Dendritic cell treated with granulocyte-macrophage colony-stimulating factor and Interleukin-4, amounts not matched to agents 40 ng/mL and 50 ng/mL, for 4 days (primary cell): Measurements from ENCODE around the gene KRTAP10-8.

ENCODE experiments used
- H3K27ac Mint-ChIP-seq: one replicate; pipeline ENCODE4 v1.8.0; 2022; ENCODE audit warnings: mild to moderate bottlenecking, mixed read lengths
- H3K27me3 Mint-ChIP-seq: one replicate; pipeline ENCODE4 v1.8.0; 2022; ENCODE audit warnings: mild to moderate bottlenecking, mixed read lengths
- H3K36me3 Mint-ChIP-seq: one replicate; pipeline ENCODE4 v1.8.0; 2022; ENCODE audit warnings: low read depth, mixed read lengths
- H3K4me1 Mint-ChIP-seq: one replicate; pipeline ENCODE4 v1.8.0; 2022; ENCODE audit warnings: low read depth, mixed read lengths
- H3K4me3 Mint-ChIP-seq: one replicate; pipeline ENCODE4 v1.8.0; 2022; ENCODE audit warnings: mild to moderate bottlenecking, moderate library complexity, mixed read lengths
- H3K9me3 Mint-ChIP-seq: one replicate; pipeline ENCODE4 v1.8.0; 2022; ENCODE audit warnings: mixed read lengths
- intact Hi-C: fragments of 100-400 bp; cut with micrococcal nuclease; formaldehyde crosslinking; loops from one replicate; pipeline ENCODE4 v1.15.0; 2022

The KRTAP10-8 gene

GRCh38 chr21:44613386-44614155 lies 1.7 kb downstream of the KRTAP10-8 start:
- no peaks in the 10 kb centered on the region for H3K36me3 Mint-ChIP-seq
- intact Hi-C loops: no loop called here
- H3K4me1 Mint-ChIP-seq: peaks cover 6% of the 10 kb centered on the region

GRCh38 chr21:44614161-44614631 lies 2.3 kb downstream of the KRTAP10-8 start:
- Mint-ChIP-seq H3K27ac (no peak overlapping the region), H3K27me3 (peaks cover 1% of the 10 kb centered on the region), H3K4me1 (peaks cover 10% of the 10 kb centered on the region), H3K4me3 (no peak overlapping the region), H3K9me3 (peaks cover 33% of the 10 kb centered on the region), H3K36me3 (no peaks in the 10 kb centered on the region)
- intact Hi-C loops: no loop called here

More at GRCh38 chr21:44613386-44614155, 1.7 kb downstream of the KRTAP10-8 start:
- Mint-ChIP-seq H3K27ac (no peak overlapping the region), H3K9me3 (peaks cover 36% of the 10 kb centered on the region), H3K4me3 (no peak overlapping the region), H3K27me3 (peaks cover 1% of the 10 kb centered on the region)

- H3K4me1 Mint-ChIP-seq: peaks cover 10% of the 10 kb centered on the region
- no peaks in the 10 kb centered on the region for H3K36me3 Mint-ChIP-seq
Observed at GRCh38 chr21:44614961-44615391, 3.1 kb downstream of the KRTAP10-8 start.

GRCh38 chr21:44615466-44615865 lies 3.6 kb downstream of the KRTAP10-8 start:
- intact Hi-C loops: no loop called here
- Mint-ChIP-seq H3K36me3 (no peaks in the 10 kb centered on the region), H3K27me3 (peaks cover 4% of the 10 kb centered on the region), H3K4me3 (no peak overlapping the region), H3K27ac (no peak overlapping the region), H3K9me3 (peaks cover 33% of the 10 kb centered on the region), H3K4me1 (peaks cover 10% of the 10 kb centered on the region)

More at GRCh38 chr21:44614961-44615391, 3.1 kb downstream of the KRTAP10-8 start:
- peaks cover 4% of the 10 kb centered on the region for H3K27me3 Mint-ChIP-seq
- H3K9me3 Mint-ChIP-seq: peaks cover 33% of the 10 kb centered on the region
- no peak overlapping the region for H3K27ac Mint-ChIP-seq
- no peak overlapping the region for H3K4me3 Mint-ChIP-seq
- intact Hi-C loops: no loop called here

GRCh38 chr21:44615911-44616590 lies 4.2 kb downstream of the KRTAP10-8 start:
- H3K27ac Mint-ChIP-seq: no peak overlapping the region
- H3K9me3 Mint-ChIP-seq: peaks cover 33% of the 10 kb centered on the region
- H3K27me3 Mint-ChIP-seq: peaks cover 4% of the 10 kb centered on the region
- peaks cover 10% of the 10 kb centered on the region for H3K4me1 Mint-ChIP-seq
- intact Hi-C loops: no loop called here
- H3K36me3 Mint-ChIP-seq: no peaks in the 10 kb centered on the region
- H3K4me3 Mint-ChIP-seq: no peak overlapping the region

GRCh38 chr21:44616591-44616926 lies 4.7 kb downstream of the KRTAP10-8 start:
- Mint-ChIP-seq H3K27ac (no peak overlapping the region), H3K9me3 (peaks cover 30% of the 10 kb centered on the region), H3K4me3 (no peak overlapping the region), H3K27me3 (peaks cover 4% of the 10 kb centered on the region), H3K4me1 (peaks cover 10% of the 10 kb centered on the region), H3K36me3 (no peaks in the 10 kb centered on the region)
- intact Hi-C loops: no loop called here

- Mint-ChIP-seq H3K9me3 (peaks cover 30% of the 10 kb centered on the region), H3K4me1 (peaks cover 10% of the 10 kb centered on the region), H3K36me3 (no peaks in the 10 kb centered on the region), H3K27me3 (peaks cover 4% of the 10 kb centered on the region), H3K27ac (no peak overlapping the region), H3K4me3 (no peak overlapping the region)
- intact Hi-C loops: no loop called here
Observed at GRCh38 chr21:44617071-44617501, 5.2 kb downstream of the KRTAP10-8 start.

GRCh38 chr21:44618504-44618903 lies 6.6 kb downstream of the KRTAP10-8 start:
- H3K27ac Mint-ChIP-seq: no peak overlapping the region
- peaks cover 4% of the 10 kb centered on the region for H3K27me3 Mint-ChIP-seq

GRCh38 chr21:44618909-44619308 lies 7.0 kb downstream of the KRTAP10-8 start:
- H3K9me3 Mint-ChIP-seq: peaks cover 48% of the 10 kb centered on the region
- peaks cover 10% of the 10 kb centered on the region for H3K4me1 Mint-ChIP-seq
- peaks cover 4% of the 10 kb centered on the region for H3K27me3 Mint-ChIP-seq
- H3K36me3 Mint-ChIP-seq: no peaks in the 10 kb centered on the region
- intact Hi-C loops: no loop called here
- no peak overlapping the region for H3K27ac Mint-ChIP-seq
- no peak overlapping the region for H3K4me3 Mint-ChIP-seq

More at GRCh38 chr21:44618504-44618903, 6.6 kb downstream of the KRTAP10-8 start:
- Mint-ChIP-seq H3K9me3 (peaks cover 44% of the 10 kb centered on the region), H3K36me3 (no peaks in the 10 kb centered on the region), H3K4me3 (no peak overlapping the region), H3K4me1 (peaks cover 10% of the 10 kb centered on the region)
- intact Hi-C loops: no loop called here

GRCh38 chr21:44619886-44620285 lies 8.0 kb downstream of the KRTAP10-8 start:
- Mint-ChIP-seq H3K27ac (no peak overlapping the region), H3K27me3 (peaks cover 7% of the 10 kb centered on the region), H3K4me1 (peaks cover 10% of the 10 kb centered on the region), H3K9me3 (peaks cover 58% of the 10 kb centered on the region), H3K36me3 (no peaks in the 10 kb centered on the region), H3K4me3 (no peak overlapping the region)
- intact Hi-C loops: no loop called here

- Mint-ChIP-seq H3K4me1 (peaks cover 5% of the 10 kb centered on the region), H3K36me3 (no peaks in the 10 kb centered on the region), H3K27ac (no peak overlapping the region), H3K9me3 (peaks cover 59% of the 10 kb centered on the region), H3K4me3 (no peak overlapping the region), H3K27me3 (peaks cover 16% of the 10 kb centered on the region)
- intact Hi-C loops: no loop called here
Observed at GRCh38 chr21:44623575-44623974, 11.7 kb downstream of the KRTAP10-8 start.

- H3K36me3 Mint-ChIP-seq: no peaks in the 10 kb centered on the region
- H3K27me3 Mint-ChIP-seq: peaks cover 15% of the 10 kb centered on the region
- H3K4me3 Mint-ChIP-seq: no peak overlapping the region
- H3K9me3 Mint-ChIP-seq: peaks cover 52% of the 10 kb centered on the region
- H3K27ac Mint-ChIP-seq: no peak overlapping the region
- no peaks in the 10 kb centered on the region for H3K4me1 Mint-ChIP-seq
- intact Hi-C loops: no loop called here
Observed at GRCh38 chr21:44625756-44626155, 13.9 kb downstream of the KRTAP10-8 start.

- no peak overlapping the region for H3K27ac Mint-ChIP-seq
- H3K4me3 Mint-ChIP-seq: no peak overlapping the region
- H3K27me3 Mint-ChIP-seq: peaks cover 18% of the 10 kb centered on the region
- no peaks in the 10 kb centered on the region for H3K4me1 Mint-ChIP-seq
- H3K9me3 Mint-ChIP-seq: peaks cover 54% of the 10 kb centered on the region
- intact Hi-C loops: no loop called here
- H3K36me3 Mint-ChIP-seq: no peaks in the 10 kb centered on the region
Observed at GRCh38 chr21:44626262-44626661, 14.4 kb downstream of the KRTAP10-8 start.

GRCh38 chr21:44626673-44627143 lies 14.8 kb downstream of the KRTAP10-8 start, which contains the start of gene KRTAP10-9:
KRTAP10-9 (plus strand) TSS chr21:44627093; CDS start chr21:44627172, 79 bp downstream.
- H3K4me3 Mint-ChIP-seq: no peak within 1 kb of the TSS
- intact Hi-C loops: no loop called here
- H3K27me3 Mint-ChIP-seq: peaks cover 20% of the 10 kb centered on the region
- H3K4me1 Mint-ChIP-seq: no peaks in the 10 kb centered on the region
- H3K27ac Mint-ChIP-seq: no peak within 1 kb of the TSS
- H3K9me3 Mint-ChIP-seq: peaks cover 55% of the 10 kb centered on the region
- no peaks in the 10 kb centered on the region for H3K36me3 Mint-ChIP-seq
